HG03066 (cell line): ENCODE results near the gene RMND5B.
"Not testable (repeated sequence)": the region's sequence is repeated elsewhere in the genome, so short reads cannot be mapped to it uniquely, and the experiment has no call there.

Source experiments
- ATAC-seq: cut with Tn5 transposase; IDR thresholded peaks from one replicate; pipeline ENCODE4 v1.9.1; 2021; ENCODE audit warnings: low read depth; ENCODE audit not compliant: unreplicated experiment

Gene RMND5B

GRCh38 chr5:178162481-178162880 is 31.7 kb downstream of the RMND5B start:
- ATAC-seq: no peak

DNA sequence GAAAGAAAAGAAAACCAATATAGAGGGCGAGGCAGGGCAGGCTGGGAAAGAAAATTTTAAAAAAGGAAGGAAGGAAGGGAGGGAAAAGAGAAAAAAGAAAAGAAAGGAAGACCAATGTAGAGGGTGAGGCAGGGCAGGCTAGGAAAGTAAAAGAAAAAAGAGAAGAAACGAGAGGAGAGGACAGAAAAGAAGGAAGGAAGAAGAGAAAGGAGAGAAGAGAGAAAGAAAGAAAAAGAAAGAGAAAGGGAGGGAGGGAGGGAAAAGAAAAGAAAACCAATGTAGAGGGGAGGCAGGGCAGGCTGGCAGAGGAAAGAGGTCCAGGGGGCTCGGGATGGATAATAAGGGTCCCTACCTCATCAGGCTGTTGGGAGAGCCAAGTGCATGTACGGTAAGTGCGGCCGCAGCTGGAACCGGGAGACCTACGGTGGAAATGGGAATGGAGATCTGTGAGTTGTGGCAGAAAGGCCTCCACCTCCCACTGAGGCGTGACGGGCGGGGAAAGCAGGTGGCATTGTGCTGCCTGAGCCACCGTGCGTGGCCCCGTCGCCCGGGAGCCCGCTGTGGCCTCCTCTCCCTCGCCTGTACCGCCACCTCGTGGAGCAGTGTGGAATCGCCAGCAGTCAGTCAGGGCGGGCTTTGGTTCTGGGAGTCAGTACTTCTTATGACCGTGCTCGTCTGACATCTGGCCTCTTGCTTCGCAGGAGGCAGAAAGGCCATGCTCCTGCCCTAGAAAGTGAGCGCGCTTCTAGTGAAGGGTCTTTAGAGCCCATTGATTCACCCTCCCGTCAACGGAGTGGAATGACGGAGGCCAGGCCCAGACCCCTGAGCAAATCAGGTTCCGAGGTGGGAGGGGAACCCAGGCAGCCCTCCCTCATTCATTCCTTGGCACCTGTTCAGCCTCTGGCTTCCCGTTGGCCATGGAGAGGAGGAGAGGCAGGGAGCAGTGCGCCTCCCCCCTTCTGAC is 33.2 kb downstream of the RMND5B start:
- peak; percentile 80 for ATAC-seq

GRCh38 chr5:178165581-178165980 is 34.8 kb downstream of the RMND5B start:
- no peak for ATAC-seq

- no peak for ATAC-seq
Measured at GRCh38 chr5:178170455-178170854, 39.6 kb downstream of the RMND5B start.

GRCh38 chr5:178174456-178174855 is 43.6 kb downstream of the RMND5B start:
- no peak for ATAC-seq

DNA sequence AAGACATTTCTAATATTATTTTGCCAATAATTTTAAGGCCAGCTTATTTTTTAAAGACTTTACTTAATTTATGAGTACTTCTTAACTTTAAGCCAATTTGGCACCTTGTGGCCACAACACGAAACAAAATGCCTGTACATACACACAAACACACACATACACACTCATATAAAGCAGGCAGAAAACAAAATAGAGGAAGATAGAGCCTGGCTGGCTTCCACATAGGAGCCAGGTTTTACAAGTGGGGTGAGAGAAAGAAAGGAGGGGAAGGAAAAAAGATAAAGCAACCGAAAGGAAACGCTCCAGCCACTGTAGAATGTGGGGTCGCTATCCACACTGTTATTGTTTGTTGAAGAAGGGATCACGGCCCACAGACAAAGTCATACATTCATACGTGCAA is 46.0 kb downstream of the RMND5B start:
- ATAC-seq: no peak

GRCh38 chr5:178177569-178177968 is 46.8 kb downstream of the RMND5B start:
- no peak for ATAC-seq

DNA sequence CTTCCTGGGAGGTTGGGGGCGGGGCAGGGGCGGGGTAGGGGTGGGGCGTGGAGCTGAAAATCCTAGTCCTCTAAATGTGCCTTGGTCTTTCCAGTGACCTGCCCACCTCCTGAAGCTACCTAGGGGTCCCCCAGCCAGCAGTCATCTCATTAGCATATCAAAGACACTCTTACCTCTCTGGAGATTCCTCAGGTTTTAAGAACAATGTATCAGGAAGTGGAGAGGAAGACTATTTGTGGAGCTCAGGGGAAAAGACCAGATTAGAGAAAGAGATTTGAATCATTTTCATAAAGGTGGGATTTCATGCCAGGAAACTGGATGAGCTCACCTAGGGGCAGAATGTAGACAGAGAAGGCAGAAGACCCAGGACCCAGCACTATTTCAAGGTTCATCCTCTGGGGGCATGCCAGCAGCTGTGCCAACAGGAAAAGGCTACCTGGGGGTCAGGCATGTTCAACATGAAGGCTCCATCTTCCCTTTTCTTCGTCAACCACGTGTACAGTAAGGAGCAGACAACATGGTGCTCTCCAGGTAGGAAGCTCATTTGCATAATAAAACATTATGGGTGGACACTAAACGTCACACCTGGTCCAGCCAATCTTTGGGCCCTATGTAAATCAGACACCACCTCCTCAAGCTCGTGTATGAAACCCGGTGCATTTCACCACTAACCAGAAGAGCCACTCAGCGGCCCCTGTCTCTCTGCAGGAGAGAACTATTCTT is 49.5 kb downstream of the RMND5B start:
- ATAC-seq: no peak

DNA sequence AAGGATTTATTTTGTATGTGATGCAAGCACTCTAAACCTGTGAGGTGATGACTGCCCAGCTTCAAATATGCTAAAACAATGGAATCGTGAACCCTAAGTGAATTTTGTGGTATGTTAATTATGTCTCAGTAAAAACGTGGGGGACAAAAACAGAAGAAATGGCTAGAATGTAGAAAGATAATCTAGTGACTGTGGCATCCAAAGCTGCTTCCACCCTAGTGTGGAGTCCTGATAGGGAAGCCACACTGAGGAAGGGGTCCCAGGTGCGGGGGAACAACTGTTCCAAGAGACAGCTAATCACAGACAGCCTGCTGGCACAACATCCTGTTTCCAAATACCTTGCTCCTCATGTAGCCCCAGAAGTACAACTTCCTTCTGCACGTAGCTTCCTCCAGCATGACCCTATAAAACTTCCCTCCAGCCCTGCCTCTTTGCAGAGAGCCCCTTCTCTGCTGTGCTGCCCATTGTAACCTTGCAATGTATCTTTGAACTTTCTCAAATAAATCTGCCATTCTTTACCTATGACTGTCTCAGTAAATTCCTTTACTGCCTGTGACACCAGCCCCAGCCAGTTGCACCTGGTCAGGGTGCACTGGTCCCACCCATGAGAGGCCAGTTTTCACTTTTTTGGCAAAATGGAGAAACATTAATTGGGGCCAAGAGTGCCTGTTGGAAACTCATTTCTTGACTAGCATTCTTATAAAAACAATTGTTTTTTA is 51.5 kb downstream of the RMND5B start:
- ATAC-seq: no peak

- ATAC-seq: no peak
Measured at GRCh38 chr5:178186427-178186826, 55.6 kb downstream of the RMND5B start.

- no peak for ATAC-seq
Measured at GRCh38 chr5:178187014-178187413, 56.2 kb downstream of the RMND5B start, which contains the start of gene GMCL2. Gene GMCL2, minus strand, starts transcription at chr5:178187371. Its CDS starts 72 bp downstream, at chr5:178187299.

- ATAC-seq: no peak
Measured at GRCh38 chr5:178189433-178189832, 58.6 kb downstream of the RMND5B start.

DNA sequence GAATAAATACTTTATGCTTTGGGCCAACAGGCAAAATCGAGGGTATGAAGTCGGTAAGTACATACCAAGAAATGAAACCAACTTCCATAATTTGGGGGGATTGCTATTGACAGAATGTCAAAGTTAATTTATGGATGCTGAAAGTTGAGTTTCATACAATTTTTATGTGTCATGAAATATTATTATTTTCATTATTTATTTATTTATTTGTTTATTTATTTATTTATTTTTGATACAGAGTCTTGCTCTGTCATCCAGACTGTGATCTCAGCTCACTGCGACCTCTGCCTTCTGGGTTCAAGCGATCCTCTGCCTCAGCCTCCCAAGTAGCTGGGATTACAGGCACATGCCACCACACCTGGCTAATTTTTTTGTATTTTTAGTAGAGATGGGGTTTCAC is 60.8 kb downstream of the RMND5B start:
- ATAC-seq: no peak

DNA sequence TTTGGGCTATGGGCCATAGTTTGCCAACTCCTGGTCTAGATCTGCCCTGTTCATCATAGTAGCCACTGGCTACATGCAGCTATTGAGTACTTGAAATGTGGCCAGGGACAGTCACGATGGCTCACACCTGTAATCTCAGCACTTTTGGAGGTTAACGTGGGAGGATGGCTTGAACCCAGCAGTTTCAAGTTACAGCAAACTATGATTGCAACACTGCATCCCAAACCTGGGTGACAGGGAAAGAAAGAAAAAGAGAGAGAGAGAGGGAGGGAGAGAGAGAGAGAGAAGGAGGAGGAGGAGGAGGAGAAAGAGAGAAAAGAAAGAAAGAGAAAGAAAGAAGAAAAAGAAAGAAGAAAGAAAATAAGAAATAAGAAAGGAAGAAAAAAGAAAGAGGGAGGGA is 61.4 kb downstream of the RMND5B start:
- ATAC-seq: no peak

GRCh38 chr5:178192787-178193186 is 62.0 kb downstream of the RMND5B start:
- no peak for ATAC-seq

DNA sequence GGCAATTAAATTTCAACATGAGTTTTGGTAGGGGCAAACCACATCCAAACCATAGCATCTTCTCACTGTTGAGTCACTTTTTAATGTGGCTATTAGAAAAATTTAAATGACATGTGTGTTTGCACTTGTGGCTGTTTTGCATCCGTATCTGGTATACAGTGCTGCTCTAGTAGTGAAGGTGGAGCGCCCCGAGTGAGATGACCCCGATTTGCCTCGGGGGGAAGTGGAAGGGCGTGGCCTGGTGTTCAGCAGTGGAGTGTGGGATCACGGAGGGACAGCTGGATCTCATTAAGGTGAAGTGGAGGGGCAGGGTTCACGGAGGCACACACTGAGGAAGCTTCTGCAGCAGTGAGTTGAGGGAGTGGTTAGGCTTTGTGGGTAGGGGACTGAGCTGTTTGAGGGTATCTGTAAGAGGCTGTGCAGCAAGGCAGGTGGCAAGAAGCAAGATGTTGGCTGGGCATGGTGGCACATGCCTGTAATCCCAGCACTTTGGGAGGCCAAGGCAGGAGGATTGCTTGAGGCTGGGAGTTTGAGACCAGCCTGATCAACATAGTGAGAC is 62.5 kb downstream of the RMND5B start:
- no peak for ATAC-seq

- no peak for ATAC-seq
Measured at GRCh38 chr5:178194026-178194425, 63.2 kb downstream of the RMND5B start.

- ATAC-seq: no peak
Measured at GRCh38 chr5:178196281-178196812, 65.5 kb downstream of the RMND5B start.

- no peak for ATAC-seq
Measured at GRCh38 chr5:178196986-178197385, 66.2 kb downstream of the RMND5B start.

- ATAC-seq: not testable (repeated sequence)
Measured at GRCh38 chr5:178198151-178198550, 67.3 kb downstream of the RMND5B start.
